CD8-positive, alpha-beta memory T cell (primary cell): ENCODE measurements around the gene RENBP. TPM values are rescaled to one million over a fixed set of nuclear protein-coding genes. Genes with fewer than 3 reads are reported as not detected.
A peak's percentile ranks its signal among the peaks of the same experiment; 100 is the strongest.

ENCODE experiments used
- CTCF ChIA-PET: fragments of 350-600 bp; sonication (Branson Sonifier 250); formaldehyde crosslinking; loops from one replicate; lab custom pipeline; 2021; ENCODE audit warnings: antibody characterized with exemption; lab: Charles Lee
- POLR2A ChIA-PET: fragments of 350-600 bp; sonication (Branson Sonifier 250); formaldehyde crosslinking; loops from one replicate; lab custom pipeline; 2021; ENCODE audit warnings: antibody characterized with exemption; lab: Charles Lee
- DNase-seq, 5 donors: peaks; one replicate each; pipeline versions ENCODE4 v3.0.0 to v3.0.0-alpha.2; 2020 to 2022; ENCODE audit warnings: mixed read lengths in 1 of 5
- H3K27ac ChIP-seq: one replicate; pipeline ENCODE4 v1.7.0; 2013; ENCODE audit warnings: low read depth, mild to moderate bottlenecking, low read length, moderate library complexity
- H3K27me3 ChIP-seq: 2 replicates; pipeline ENCODE4 v1.7.0; 2013; ENCODE audit warnings: low read length, mild to moderate bottlenecking; ENCODE audit not compliant: insufficient read depth, poor library complexity, severe bottlenecking
- H3K36me3 ChIP-seq: 2 replicates; pipeline ENCODE4 v1.7.0; 2013; ENCODE audit warnings: mild to moderate bottlenecking, low read length, moderate library complexity; ENCODE audit not compliant: insufficient read depth
- H3K4me1 ChIP-seq: 2 replicates; pipeline ENCODE4 v1.7.0; 2013; ENCODE audit warnings: mild to moderate bottlenecking, low read length, moderate library complexity; ENCODE audit not compliant: insufficient read depth
- H3K4me3 ChIP-seq: 2 replicates; pipeline ENCODE4 v1.7.0; 2013; ENCODE audit warnings: mild to moderate bottlenecking, low read length
- H3K9me3 ChIP-seq: 2 replicates; pipeline ENCODE4 v1.7.0; 2013; ENCODE audit warnings: mild to moderate bottlenecking, low read length
- H3K27ac Mint-ChIP-seq, 8 donors: one replicate each; pipeline ENCODE4 v1.8.0; 2020 to 2021; ENCODE audit warnings: mixed read lengths in 8 of 8, mild to moderate bottlenecking in 6 of 8, inconsistent platforms in 3 of 8, moderate library complexity in 3 of 8
- H3K27me3 Mint-ChIP-seq, 2 donors: one replicate each; pipeline ENCODE4 v1.8.0; 2020 to 2021; ENCODE audit warnings: mixed read lengths in 2 of 2, mild to moderate bottlenecking in 1 of 2, moderate library complexity in 1 of 2
- H3K36me3 Mint-ChIP-seq, 3 donors: one replicate each; pipeline ENCODE4 v1.8.0; 2020 to 2021; ENCODE audit warnings: mixed read lengths in 3 of 3, inconsistent platforms in 1 of 3, mild to moderate bottlenecking in 1 of 3
- H3K4me1 Mint-ChIP-seq, 3 donors: one replicate each; pipeline ENCODE4 v1.8.0; 2020 to 2021; ENCODE audit warnings: mixed read lengths in 3 of 3, inconsistent platforms in 1 of 3, mild to moderate bottlenecking in 1 of 3
- H3K4me3 Mint-ChIP-seq, 7 donors: one replicate each; pipeline ENCODE4 v1.8.0; 2020 to 2021; ENCODE audit warnings: mixed read lengths in 7 of 7, mild to moderate bottlenecking in 6 of 7, moderate library complexity in 4 of 7, inconsistent platforms in 2 of 7
- H3K9me3 Mint-ChIP-seq, 5 donors: one replicate each; pipeline ENCODE4 v1.8.0; 2020 to 2022; ENCODE audit warnings: mixed read lengths in 5 of 5, mild to moderate bottlenecking in 3 of 5, moderate library complexity in 2 of 5, inconsistent platforms in 1 of 5
- polyA plus RNA-seq: library from polyadenylated mRNA; unstranded; fragments of 300-500 nt; fragmentation: Illumina TruSeq; gene quantifications from one replicate; pipeline ENCODE4 v1.2.3, GENCODE V29; 2021
- total RNA-seq, 2 experiments: library from RNA; stranded (reverse); gene quantifications; one replicate each; pipeline ENCODE4 v1.2.3, GENCODE V29; 2021

RENBP gene
- total and polyA plus RNA-seq, 3 experiments from 2014 or later, result 3.5 to 4.6 TPM; not detected in 1

GRCh38 chrX:153960077-153960476 lies 15.6 kb upstream of the RENBP start:
- no peaks in the 10 kb centered on the region for H3K27me3 Mint-ChIP-seq
- POLR2A ChIA-PET, result no interaction called here

GRCh38 chrX:153959649-153960048 lies 15.2 kb upstream of the RENBP start:
- no peaks in the 10 kb centered on the region for H3K27me3 Mint-ChIP-seq
- peaks cover 0 to 82% (median 10%) of the 10 kb centered on the region in 3 donors for H3K36me3 Mint-ChIP-seq
- H3K36me3 ChIP-seq, result peaks cover 24% of the 10 kb centered on the region
- no peak overlapping the region for H3K4me3 ChIP-seq
- peaks cover under 1% of the 10 kb centered on the region for H3K4me1 ChIP-seq
- ChIA-PET POLR2A (no interaction called here), CTCF (no interaction called here)
- no peaks in the 10 kb centered on the region for H3K27me3 ChIP-seq
- no peak overlapping the region for H3K4me3 Mint-ChIP-seq
- no peaks in the 10 kb centered on the region for H3K9me3 Mint-ChIP-seq
- peaks cover 0 to 2% (median 1%) of the 10 kb centered on the region in 3 donors for H3K4me1 Mint-ChIP-seq
- no peak for DNase-seq
- no peak overlapping the region for H3K27ac Mint-ChIP-seq
- no peaks in the 10 kb centered on the region for H3K9me3 ChIP-seq
- H3K27ac ChIP-seq, result no peak overlapping the region

More at GRCh38 chrX:153960077-153960476, 15.6 kb upstream of the RENBP start:
- Histone ChIP-seq H3K36me3 (peaks cover 24% of the 10 kb centered on the region), H3K27me3 (no peaks in the 10 kb centered on the region), H3K9me3 (no peaks in the 10 kb centered on the region), H3K4me1 (peaks cover 4% of the 10 kb centered on the region), H3K27ac (no peak overlapping the region), H3K4me3 (no peak overlapping the region)
- Mint-ChIP-seq H3K4me3 (no peak overlapping the region), H3K4me1 (peaks cover 2 to 6% (median 6%) of the 10 kb centered on the region in 3 donors), H3K9me3 (no peaks in the 10 kb centered on the region), H3K36me3 (peaks cover 0 to 80% (median 8%) of the 10 kb centered on the region in 3 donors), H3K27ac (no peak overlapping the region)
- CTCF ChIA-PET, result no interaction called here
- DNase-seq, result no peak

- H3K27ac ChIP-seq, result no peak overlapping the region
- no peaks in the 10 kb centered on the region for H3K27me3 Mint-ChIP-seq
- peaks cover 0 to 84% (median 10%) of the 10 kb centered on the region in 3 donors for H3K36me3 Mint-ChIP-seq
- CTCF ChIA-PET, result interaction anchor here (1.3 kb wide), 1 partner anchor 9 kb away, joined by 4 read pairs; no protein-coding TSS in a partner anchor
- peak overlapping the region in 1 of 8 donors; percentile 29 for H3K27ac Mint-ChIP-seq
- H3K4me3 ChIP-seq, result no peak overlapping the region
- no peaks in the 10 kb centered on the region for H3K4me1 ChIP-seq
- peaks cover 0 to 2% (median 1%) of the 10 kb centered on the region in 3 donors for H3K4me1 Mint-ChIP-seq
- no peaks in the 10 kb centered on the region for H3K9me3 Mint-ChIP-seq
- no peaks in the 10 kb centered on the region for H3K9me3 ChIP-seq
- H3K4me3 Mint-ChIP-seq, result no peak overlapping the region
- no peak for DNase-seq
- POLR2A ChIA-PET, result no interaction called here
- no peaks in the 10 kb centered on the region for H3K27me3 ChIP-seq
- H3K36me3 ChIP-seq, result peaks cover 18% of the 10 kb centered on the region
Measured at GRCh38 chrX:153958605-153959004, 14.2 kb upstream of the RENBP start.

- Histone ChIP-seq H3K9me3 (no peaks in the 10 kb centered on the region), H3K4me1 (peaks cover 7% of the 10 kb centered on the region), H3K27ac (no peak overlapping the region), H3K27me3 (no peaks in the 10 kb centered on the region), H3K4me3 (no peak overlapping the region), H3K36me3 (peaks cover 20% of the 10 kb centered on the region)
- Mint-ChIP-seq H3K27me3 (no peaks in the 10 kb centered on the region), H3K36me3 (peaks cover 0 to 87% (median 10%) of the 10 kb centered on the region in 3 donors), H3K9me3 (no peaks in the 10 kb centered on the region), H3K27ac (no peak overlapping the region), H3K4me1 (peaks cover 0 to 8% (median 4%) of the 10 kb centered on the region in 3 donors), H3K4me3 (no peak overlapping the region)
- CTCF ChIA-PET, result interaction anchor here (1.0 kb wide), 1 partner anchor 10 kb away, joined by 3 read pairs; no protein-coding TSS in a partner anchor
- POLR2A ChIA-PET, result interaction anchor here (1.4 kb wide), 1 partner anchor 32 kb away, joined by 4 read pairs; no protein-coding TSS in a partner anchor
- no peak for DNase-seq
Measured at GRCh38 chrX:153957224-153957623, 12.8 kb upstream of the RENBP start.

- no peaks in the 10 kb centered on the region for H3K27me3 ChIP-seq
- no peak overlapping the region for H3K4me3 ChIP-seq
- CTCF ChIA-PET, result no interaction called here
- H3K27ac Mint-ChIP-seq, result peak overlapping the region in 1 of 8 donors; percentile 42
- peaks cover 0 to 80% (median 12%) of the 10 kb centered on the region in 3 donors for H3K36me3 Mint-ChIP-seq
- H3K27ac ChIP-seq, result no peak overlapping the region
- DNase-seq, result no peak
- H3K9me3 Mint-ChIP-seq, result no peaks in the 10 kb centered on the region
- H3K36me3 ChIP-seq, result peaks cover 16% of the 10 kb centered on the region
- peaks cover 0 to 8% (median 6%) of the 10 kb centered on the region in 3 donors for H3K4me1 Mint-ChIP-seq
- peaks cover 7% of the 10 kb centered on the region for H3K4me1 ChIP-seq
- no peak overlapping the region for H3K4me3 Mint-ChIP-seq
- H3K27me3 Mint-ChIP-seq, result no peaks in the 10 kb centered on the region
- no peaks in the 10 kb centered on the region for H3K9me3 ChIP-seq
- POLR2A ChIA-PET, result interaction anchor here (0.9 to 1.4 kb wide), 2 partner anchors 12 to 31 kb away, joined by 3 to 4 read pairs; no protein-coding TSS in a partner anchor
Measured at GRCh38 chrX:153956044-153956907, 11.8 kb upstream of the RENBP start.

GRCh38 chrX:153955228-153955732 lies 10.8 kb upstream of the RENBP start:
- DNase-seq, result no peak
- Mint-ChIP-seq H3K9me3 (no peaks in the 10 kb centered on the region), H3K27ac (peak overlapping the region in 2 of 8 donors; percentile 68 to 75), H3K4me1 (peaks cover 0 to 8% (median 4%) of the 10 kb centered on the region in 3 donors), H3K27me3 (no peaks in the 10 kb centered on the region), H3K36me3 (peaks cover 0 to 80% (median 14%) of the 10 kb centered on the region in 3 donors), H3K4me3 (peak overlapping the region in 1 of 7 donors; percentile 10)
- CTCF ChIA-PET, result no interaction called here
- POLR2A ChIA-PET, result interaction anchor here (0.9 kb wide), 1 partner anchor 13 kb away, joined by 3 read pairs; no protein-coding TSS in a partner anchor
- peaks cover 7% of the 10 kb centered on the region for H3K4me1 ChIP-seq
- no peaks in the 10 kb centered on the region for H3K9me3 ChIP-seq
- no peak overlapping the region for H3K27ac ChIP-seq
- H3K36me3 ChIP-seq, result peaks cover 21% of the 10 kb centered on the region
- no peaks in the 10 kb centered on the region for H3K27me3 ChIP-seq
- no peak overlapping the region for H3K4me3 ChIP-seq

GRCh38 chrX:153954558-153955227 lies 10.2 kb upstream of the RENBP start:
- peak overlapping the region in 3 of 8 donors; percentile 23 to 75 (median 63) for H3K27ac Mint-ChIP-seq

More at GRCh38 chrX:153954558-153955227, 10.2 kb upstream of the RENBP start:
- peaks cover 0 to 8% (median 4%) of the 10 kb centered on the region in 3 donors for H3K4me1 Mint-ChIP-seq
- peaks cover 0 to 77% (median 15%) of the 10 kb centered on the region in 3 donors for H3K36me3 Mint-ChIP-seq
- H3K4me3 Mint-ChIP-seq, result peak overlapping the region in 1 of 7 donors; percentile 63
- CTCF ChIA-PET, result no interaction called here
- no peaks in the 10 kb centered on the region for H3K27me3 ChIP-seq
- H3K36me3 ChIP-seq, result peaks cover 21% of the 10 kb centered on the region
- no peak for DNase-seq
- no peaks in the 10 kb centered on the region for H3K27me3 Mint-ChIP-seq
- no peak overlapping the region for H3K27ac ChIP-seq
- POLR2A ChIA-PET, result no interaction called here
- peaks cover 7% of the 10 kb centered on the region for H3K4me1 ChIP-seq
- H3K4me3 ChIP-seq, result no peak overlapping the region
- H3K9me3 Mint-ChIP-seq, result no peaks in the 10 kb centered on the region
- H3K9me3 ChIP-seq, result no peaks in the 10 kb centered on the region
